Germinal center (tissue), 1 donor: ENCODE results near the gene SEPTIN5.
"Not testable (repeated sequence)": the region's sequence is repeated elsewhere in the genome, so short reads cannot be mapped to it uniquely, and the experiment has no call there.

ENCODE experiments used
- DNase-seq: peaks from one replicate; pipeline ENCODE4 v3.0.0; 2012; ENCODE audit warnings: mixed read lengths, low spot score

Gene SEPTIN5

GRCh38 chr22:19714312-19715187 is at the start of gene SEPTIN5:
Gene SEPTIN5, plus strand, starts transcription at chr22:19714503. Its CDS starts 86 bp downstream, at chr22:19714589.
- no peak for DNase-seq

- DNase-seq, result no peak
These were observed 49.1 kb upstream of the SEPTIN5 start for GRCh38 chr22:19664951-19665783.

- DNase-seq, result no peak
These were observed 48.3 kb upstream of the SEPTIN5 start for GRCh38 chr22:19665784-19666672.

- no peak for DNase-seq
These were observed 47.4 kb upstream of the SEPTIN5 start for GRCh38 chr22:19666673-19667593.

- no peak for DNase-seq
These were observed 46.2 kb upstream of the SEPTIN5 start for GRCh38 chr22:19667872-19668740.

GRCh38 chr22:19668748-19669147 is 45.6 kb upstream of the SEPTIN5 start:
- DNase-seq, result no peak

GRCh38 chr22:19669570-19669969 is 44.7 kb upstream of the SEPTIN5 start:
- DNase-seq, result no peak

- no peak for DNase-seq
These were observed 43.0 kb upstream of the SEPTIN5 start for GRCh38 chr22:19671316-19671715.

GRCh38 chr22:19672054-19672776 is 42.1 kb upstream of the SEPTIN5 start:
- DNase-seq, result no peak

GRCh38 chr22:19673660-19674059 is 40.6 kb upstream of the SEPTIN5 start:
- no peak for DNase-seq

GRCh38 chr22:19674129-19674928 is 40.0 kb upstream of the SEPTIN5 start:
- no peak for DNase-seq

GRCh38 chr22:19674929-19675253 is 39.4 kb upstream of the SEPTIN5 start:
- no peak for DNase-seq

GRCh38 chr22:19675428-19675827 is 38.9 kb upstream of the SEPTIN5 start:
- DNase-seq, result no peak

GRCh38 chr22:19676437-19676836 is 37.9 kb upstream of the SEPTIN5 start:
- DNase-seq, result not testable (repeated sequence)

GRCh38 chr22:19678949-19679521 is 35.3 kb upstream of the SEPTIN5 start:
- DNase-seq, result no peak

- DNase-seq, result peak; percentile 30
These were observed 34.7 kb upstream of the SEPTIN5 start for GRCh38 chr22:19679522-19680101.

- DNase-seq, result no peak
These were observed 33.9 kb upstream of the SEPTIN5 start for GRCh38 chr22:19680287-19680881.
